Immature natural killer cell (primary cell): ENCODE measurements around the gene FBXO9. TPM values are rescaled to one million over a fixed set of nuclear protein-coding genes. Genes with fewer than 3 reads are reported as not detected.

ENCODE experiments used
- DNase-seq, 3 donors: peaks; one replicate each; pipeline ENCODE4 v3.0.0; 2022; ENCODE audit warnings: mixed read lengths in 1 of 3
- H3K27ac Mint-ChIP-seq, 6 donors: one replicate each; pipeline ENCODE4 v1.8.0; 2020; ENCODE audit warnings: mixed read lengths in 6 of 6, mild to moderate bottlenecking in 5 of 6, inconsistent platforms in 4 of 6, moderate library complexity in 3 of 6
- H3K27me3 Mint-ChIP-seq, 3 donors: one replicate each; pipeline ENCODE4 v1.8.0; 2020 to 2021; ENCODE audit warnings: low read depth in 3 of 3, mild to moderate bottlenecking in 3 of 3, mixed read lengths in 3 of 3, moderate library complexity in 3 of 3, inconsistent platforms in 1 of 3
- H3K36me3 Mint-ChIP-seq, 3 donors: one replicate each; pipeline ENCODE4 v1.8.0; 2020; ENCODE audit warnings: mixed read lengths in 3 of 3, inconsistent platforms in 2 of 3, mild to moderate bottlenecking in 2 of 3
- H3K4me1 Mint-ChIP-seq, 2 donors: one replicate each; pipeline ENCODE4 v1.8.0; 2020; ENCODE audit warnings: inconsistent platforms in 2 of 2, mild to moderate bottlenecking in 2 of 2, mixed read lengths in 2 of 2, moderate library complexity in 1 of 2
- H3K4me3 Mint-ChIP-seq, 5 donors: one replicate each; pipeline ENCODE4 v1.8.0; 2020; ENCODE audit warnings: mild to moderate bottlenecking in 5 of 5, mixed read lengths in 5 of 5, inconsistent platforms in 3 of 5, moderate library complexity in 3 of 5
- H3K9me3 Mint-ChIP-seq, 6 donors: one replicate each; pipeline ENCODE4 v1.8.0; 2020; ENCODE audit warnings: mild to moderate bottlenecking in 6 of 6, mixed read lengths in 6 of 6, inconsistent platforms in 4 of 6, moderate library complexity in 3 of 6
- polyA plus RNA-seq, 3 donors: library from polyadenylated mRNA; unstranded; fragments of 300-500 nt; fragmentation: Illumina TruSeq; gene quantifications; one replicate each; pipeline ENCODE4 v1.2.3, GENCODE V29; 2021

Gene FBXO9
- polyA plus RNA-seq, 3 donors from 2014 or later = 43.0 to 86.0 (median 59.6) TPM

GRCh38 chr6:53074347-53074746 lies 9.1 kb downstream of the FBXO9 start:
- H3K9me3 Mint-ChIP-seq = no peaks in the 10 kb centered on the region
- H3K27me3 Mint-ChIP-seq = peaks cover 0 to 1% (median 0%) of the 10 kb centered on the region in 3 donors
- peaks cover 0 to 14% of the 10 kb centered on the region in 2 donors for H3K4me1 Mint-ChIP-seq
- H3K4me3 Mint-ChIP-seq = no peak overlapping the region
- H3K36me3 Mint-ChIP-seq = peaks cover 16 to 33% (median 19%) of the 10 kb centered on the region in 3 donors
- no peak overlapping the region for H3K27ac Mint-ChIP-seq
- no peak for DNase-seq

- Mint-ChIP-seq H3K27me3 (no peaks in the 10 kb centered on the region), H3K4me1 (no peaks in the 10 kb centered on the region), H3K9me3 (no peaks in the 10 kb centered on the region), H3K36me3 (peaks cover 19 to 46% (median 21%) of the 10 kb centered on the region in 3 donors), H3K4me3 (no peak overlapping the region), H3K27ac (peak overlapping the region in 1 of 6 donors; percentile 15)
- no peak for DNase-seq
Measured at GRCh38 chr6:53080813-53081212, 15.6 kb downstream of the FBXO9 start.

- Mint-ChIP-seq H3K4me3 (no peak overlapping the region), H3K27ac (no peak overlapping the region), H3K36me3 (peaks cover 15 to 52% (median 26%) of the 10 kb centered on the region in 3 donors), H3K4me1 (peaks cover 0 to 6% of the 10 kb centered on the region in 2 donors), H3K27me3 (no peaks in the 10 kb centered on the region), H3K9me3 (no peaks in the 10 kb centered on the region)
- DNase-seq = no peak
Measured at GRCh38 chr6:53086302-53086701, 21.1 kb downstream of the FBXO9 start.

DNA sequence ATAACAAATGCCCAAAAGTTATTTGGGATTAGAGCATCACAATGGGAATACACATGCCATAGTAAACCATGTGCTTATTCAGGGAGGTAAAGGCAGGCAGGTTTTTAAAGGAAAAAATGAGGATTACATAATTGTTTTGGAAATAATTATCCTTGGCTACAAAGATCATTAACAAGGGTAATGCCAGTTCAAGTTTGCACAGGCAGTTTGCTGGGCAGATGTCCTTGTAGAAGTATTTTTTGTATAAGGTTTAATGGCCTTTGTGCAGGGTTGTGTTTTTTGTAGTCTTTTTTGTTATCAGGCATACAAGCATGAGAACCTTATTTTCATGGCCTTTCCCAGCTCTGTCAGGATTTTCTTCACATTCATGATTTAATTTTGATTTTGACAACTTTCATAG lies 24.7 kb downstream of the FBXO9 start:
- no peak for DNase-seq
- Mint-ChIP-seq H3K27ac (no peak overlapping the region), H3K4me3 (no peak overlapping the region), H3K27me3 (no peaks in the 10 kb centered on the region), H3K4me1 (peaks cover 0 to 6% of the 10 kb centered on the region in 2 donors), H3K36me3 (peaks cover 27 to 49% (median 31%) of the 10 kb centered on the region in 3 donors), H3K9me3 (no peaks in the 10 kb centered on the region)

DNA sequence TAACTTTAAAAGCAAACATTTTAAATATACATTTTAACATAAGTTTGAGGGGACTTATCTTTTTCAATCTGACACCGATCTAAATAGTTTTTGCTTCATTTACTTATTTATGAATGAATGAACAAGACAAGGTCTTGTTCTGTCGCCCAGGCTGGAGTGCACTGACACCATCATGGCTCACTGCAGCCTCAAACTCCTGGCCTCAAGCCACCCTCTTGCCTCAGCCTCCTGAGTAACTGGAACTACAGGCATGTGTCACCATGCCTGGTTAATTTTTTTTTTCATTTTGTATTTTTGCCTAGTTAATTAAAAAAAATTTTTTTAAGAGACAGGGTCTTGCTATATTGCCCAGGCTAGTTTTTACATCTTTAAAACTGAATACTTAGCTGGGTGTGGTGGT lies 25.4 kb downstream of the FBXO9 start:
- Mint-ChIP-seq H3K36me3 (peaks cover 31 to 55% (median 37%) of the 10 kb centered on the region in 3 donors), H3K4me3 (no peak overlapping the region), H3K27ac (no peak overlapping the region), H3K9me3 (no peaks in the 10 kb centered on the region), H3K27me3 (no peaks in the 10 kb centered on the region), H3K4me1 (peaks cover 0 to 6% of the 10 kb centered on the region in 2 donors)
- DNase-seq = no peak

DNA sequence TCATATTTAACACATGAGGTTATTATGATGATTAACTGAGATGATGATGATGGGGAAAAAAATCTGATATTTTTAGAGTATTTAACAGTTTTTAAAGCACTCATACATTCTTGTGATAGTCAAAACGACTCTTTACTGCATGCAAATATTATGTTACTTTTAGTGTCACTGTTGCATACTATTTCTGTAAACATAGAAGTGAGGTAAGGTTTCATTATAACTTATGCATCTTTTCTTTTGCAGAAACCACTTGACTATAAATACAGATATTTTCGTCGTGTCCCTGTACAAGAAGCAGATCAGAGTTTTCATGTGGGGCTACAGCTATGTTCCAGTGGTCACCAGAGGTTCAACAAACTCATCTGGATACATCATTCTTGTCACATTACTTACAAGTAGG lies 30.1 kb downstream of the FBXO9 start:
- Mint-ChIP-seq H3K27me3 (no peaks in the 10 kb centered on the region), H3K27ac (no peak overlapping the region), H3K9me3 (no peaks in the 10 kb centered on the region), H3K36me3 (peaks cover 28 to 54% (median 49%) of the 10 kb centered on the region in 3 donors), H3K4me3 (no peak overlapping the region), H3K4me1 (no peaks in the 10 kb centered on the region)
- no peak for DNase-seq

- DNase-seq = no peak
- no peaks in the 10 kb centered on the region for H3K27me3 Mint-ChIP-seq
- H3K4me1 Mint-ChIP-seq = no peaks in the 10 kb centered on the region
- peaks cover 28 to 53% (median 49%) of the 10 kb centered on the region in 3 donors for H3K36me3 Mint-ChIP-seq
- H3K4me3 Mint-ChIP-seq = no peak overlapping the region
- no peaks in the 10 kb centered on the region for H3K9me3 Mint-ChIP-seq
- H3K27ac Mint-ChIP-seq = no peak overlapping the region
Measured at GRCh38 chr6:53095716-53096115, 30.5 kb downstream of the FBXO9 start.

- Mint-ChIP-seq H3K4me1 (no peaks in the 10 kb centered on the region), H3K4me3 (no peak overlapping the region), H3K36me3 (peaks cover 15 to 54% (median 30%) of the 10 kb centered on the region in 3 donors), H3K9me3 (no peaks in the 10 kb centered on the region), H3K27ac (no peak overlapping the region), H3K27me3 (peaks cover 0 to 1% (median 0%) of the 10 kb centered on the region in 3 donors)
- no peak for DNase-seq
Measured at GRCh38 chr6:53100561-53100960, 35.4 kb downstream of the FBXO9 start.

DNA sequence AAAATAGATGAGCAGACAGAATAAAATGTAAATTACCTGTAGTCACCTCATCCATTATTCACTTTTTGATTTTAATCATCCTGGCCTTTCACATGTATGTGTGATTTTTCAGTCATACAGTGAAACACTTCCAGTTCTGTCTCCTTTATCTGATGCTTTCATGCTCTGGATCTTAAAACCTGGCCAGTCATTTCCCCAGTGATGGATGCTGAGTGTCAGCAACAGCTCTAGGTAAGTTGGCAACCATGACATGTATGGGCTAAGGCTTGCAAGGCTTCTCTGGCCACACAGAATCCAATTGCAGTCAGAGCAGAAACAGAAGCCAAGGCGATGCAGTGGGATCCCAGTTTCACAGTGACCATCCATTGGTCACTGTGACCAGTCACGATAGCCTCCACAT lies 35.8 kb downstream of the FBXO9 start:
- Mint-ChIP-seq H3K36me3 (peaks cover 15 to 50% (median 26%) of the 10 kb centered on the region in 3 donors), H3K4me3 (no peak overlapping the region), H3K27me3 (peaks cover 0 to 1% (median 0%) of the 10 kb centered on the region in 3 donors), H3K4me1 (no peaks in the 10 kb centered on the region), H3K9me3 (no peaks in the 10 kb centered on the region), H3K27ac (peak overlapping the region in 1 of 6 donors; percentile 51)
- no peak for DNase-seq

- Mint-ChIP-seq H3K4me3 (no peak overlapping the region), H3K36me3 (peaks cover 7 to 36% (median 8%) of the 10 kb centered on the region in 3 donors), H3K4me1 (no peaks in the 10 kb centered on the region), H3K27me3 (peaks cover 0 to 1% (median 0%) of the 10 kb centered on the region in 3 donors), H3K9me3 (no peaks in the 10 kb centered on the region), H3K27ac (no peak overlapping the region)
- no peak for DNase-seq
Measured at GRCh38 chr6:53103993-53104675, 38.9 kb downstream of the FBXO9 start.

DNA sequence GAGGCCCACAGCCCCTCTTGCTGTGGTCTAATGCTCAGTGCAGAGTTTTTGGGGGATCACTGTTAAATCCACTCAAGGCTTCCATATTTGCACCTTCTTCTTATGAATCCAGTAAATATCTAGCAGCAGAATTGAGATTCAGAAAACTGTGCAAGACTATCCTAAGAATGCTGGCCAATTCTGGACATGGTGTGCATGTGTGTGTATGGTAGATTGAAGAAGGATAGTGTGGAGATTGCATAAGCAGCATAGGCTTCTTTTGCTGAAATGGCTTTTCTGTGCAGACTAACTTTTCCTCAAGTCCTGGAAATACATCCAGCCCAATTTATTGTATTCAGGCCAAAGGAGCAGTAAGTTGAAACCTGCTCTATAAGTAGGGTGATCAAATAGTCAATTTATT lies 39.7 kb downstream of the FBXO9 start:
- Mint-ChIP-seq H3K4me3 (no peak overlapping the region), H3K4me1 (no peaks in the 10 kb centered on the region), H3K9me3 (no peaks in the 10 kb centered on the region), H3K27ac (no peak overlapping the region), H3K36me3 (peaks cover 7 to 36% (median 7%) of the 10 kb centered on the region in 3 donors), H3K27me3 (peaks cover 0 to 1% (median 0%) of the 10 kb centered on the region in 3 donors)
- no peak for DNase-seq

DNA sequence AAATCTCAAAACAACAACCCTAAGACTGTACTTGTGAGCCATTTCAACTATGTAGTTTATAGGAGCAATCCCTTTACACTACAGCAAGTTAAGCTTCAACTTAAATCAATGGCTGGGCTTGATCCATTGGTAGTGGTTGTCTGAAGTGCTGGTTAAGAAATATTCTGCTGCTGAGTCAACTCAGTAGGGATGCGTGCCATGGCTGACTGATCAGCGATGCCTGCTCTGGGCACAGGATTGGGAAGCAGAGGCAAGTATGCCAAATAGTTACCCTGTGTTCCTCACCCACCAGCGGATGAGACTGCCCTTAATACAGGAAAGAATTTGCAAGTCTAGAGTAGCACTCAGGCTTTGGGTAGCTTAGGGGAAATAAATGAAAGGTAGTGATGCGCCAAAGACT lies 41.9 kb downstream of the FBXO9 start:
- H3K36me3 Mint-ChIP-seq = peaks cover 0 to 23% (median 0%) of the 10 kb centered on the region in 3 donors
- no peak overlapping the region for H3K4me3 Mint-ChIP-seq
- H3K9me3 Mint-ChIP-seq = no peaks in the 10 kb centered on the region
- no peak for DNase-seq
- no peak overlapping the region for H3K27ac Mint-ChIP-seq
- H3K27me3 Mint-ChIP-seq = peaks cover 0 to 1% (median 0%) of the 10 kb centered on the region in 3 donors
- H3K4me1 Mint-ChIP-seq = no peaks in the 10 kb centered on the region

GRCh38 chr6:53109612-53110011 lies 44.4 kb downstream of the FBXO9 start:
- Mint-ChIP-seq H3K9me3 (no peaks in the 10 kb centered on the region), H3K4me1 (no peaks in the 10 kb centered on the region), H3K4me3 (no peak overlapping the region), H3K27ac (no peak overlapping the region), H3K27me3 (peaks cover 0 to 1% (median 0%) of the 10 kb centered on the region in 3 donors), H3K36me3 (peaks cover 0 to 8% (median 0%) of the 10 kb centered on the region in 3 donors)
- DNase-seq = no peak

- peaks cover 0 to 3% (median 0%) of the 10 kb centered on the region in 6 donors for H3K9me3 Mint-ChIP-seq
- no peak overlapping the region for H3K27ac Mint-ChIP-seq
- DNase-seq = no peak
- no peaks in the 10 kb centered on the region for H3K4me1 Mint-ChIP-seq
- no peak overlapping the region for H3K4me3 Mint-ChIP-seq
- H3K27me3 Mint-ChIP-seq = no peaks in the 10 kb centered on the region
- H3K36me3 Mint-ChIP-seq = peaks cover 0 to 8% (median 0%) of the 10 kb centered on the region in 3 donors
Measured at GRCh38 chr6:53111865-53112264, 46.7 kb downstream of the FBXO9 start.

DNA sequence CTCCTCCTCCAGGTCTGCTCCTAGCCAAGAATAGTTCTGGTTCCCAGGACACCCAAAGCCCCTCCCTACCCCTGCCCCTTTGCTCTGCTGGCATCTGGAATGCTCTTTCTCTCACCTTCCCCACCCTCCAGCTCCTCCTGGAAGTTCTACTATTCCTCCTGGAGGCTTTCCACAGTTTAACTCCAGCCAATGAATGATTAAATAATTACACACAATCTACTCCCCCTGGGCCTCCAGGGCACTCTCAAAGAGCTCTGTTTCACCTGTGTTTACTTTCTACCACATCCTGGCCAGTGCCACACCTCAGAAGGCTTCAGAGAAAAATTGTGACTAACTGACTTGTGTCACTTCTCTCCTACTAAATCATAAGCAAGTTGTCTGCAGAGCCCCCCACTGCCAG lies 47.2 kb downstream of the FBXO9 start:
- H3K36me3 Mint-ChIP-seq = peaks cover 0 to 4% (median 0%) of the 10 kb centered on the region in 3 donors
- H3K4me3 Mint-ChIP-seq = no peak overlapping the region
- peaks cover 0 to 3% (median 0%) of the 10 kb centered on the region in 6 donors for H3K9me3 Mint-ChIP-seq
- peaks cover 0 to 2% (median 0%) of the 10 kb centered on the region in 3 donors for H3K27me3 Mint-ChIP-seq
- DNase-seq = no peak
- no peaks in the 10 kb centered on the region for H3K4me1 Mint-ChIP-seq
- no peak overlapping the region for H3K27ac Mint-ChIP-seq
